OCI-M2 (cell line): ENCODE measurements around the gene TBC1D5.

Source experiments
- DNase-seq: peaks from one replicate; lab custom pipeline; 2025; ENCODE audit not compliant: unreplicated experiment; lab: John Stamatoyannopoulos, UW

TBC1D5 gene

DNA sequence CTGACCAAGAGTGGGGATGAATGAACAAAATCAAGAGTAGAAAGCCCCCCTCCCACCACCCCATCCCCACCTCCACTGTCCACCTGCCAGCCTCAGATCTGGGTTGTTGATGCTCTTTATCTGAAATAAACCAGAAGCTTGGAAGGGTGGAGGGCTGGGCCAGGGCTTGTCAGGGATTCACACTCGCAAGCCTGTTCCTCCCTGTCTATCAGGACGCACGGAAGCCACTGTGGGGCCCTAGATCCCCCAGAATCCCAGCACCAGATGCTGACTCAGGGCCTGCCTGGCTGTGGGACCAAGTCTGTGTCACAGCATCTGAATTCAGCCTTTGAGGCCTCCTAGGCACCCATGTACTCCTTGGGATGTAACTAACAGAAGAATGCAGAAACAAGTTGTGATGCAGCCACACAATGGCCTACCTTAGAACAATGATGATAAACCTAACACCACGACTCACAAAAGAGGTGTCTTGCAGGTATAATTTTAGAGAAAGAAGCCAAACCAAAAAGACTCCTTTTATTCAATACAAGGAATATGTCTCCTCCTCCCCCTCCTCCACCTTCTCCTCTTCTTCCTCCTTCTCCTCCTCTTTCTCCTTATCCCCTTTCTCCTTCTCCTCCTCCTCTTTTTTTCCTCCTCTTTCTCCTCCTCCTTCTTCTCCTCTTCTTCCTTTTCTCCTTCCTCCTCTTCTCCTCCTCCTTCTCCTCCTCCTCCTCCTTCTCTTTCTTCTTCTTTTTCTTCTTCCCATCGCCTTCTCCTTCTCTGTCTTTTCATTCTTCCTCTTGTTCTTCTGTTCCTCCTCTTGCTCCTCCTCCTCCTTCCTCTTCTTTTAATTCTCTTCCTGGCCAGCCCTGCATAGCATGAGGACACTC, 623.0 kb downstream of the TBC1D5 start:
- no peak for DNase-seq

DNA sequence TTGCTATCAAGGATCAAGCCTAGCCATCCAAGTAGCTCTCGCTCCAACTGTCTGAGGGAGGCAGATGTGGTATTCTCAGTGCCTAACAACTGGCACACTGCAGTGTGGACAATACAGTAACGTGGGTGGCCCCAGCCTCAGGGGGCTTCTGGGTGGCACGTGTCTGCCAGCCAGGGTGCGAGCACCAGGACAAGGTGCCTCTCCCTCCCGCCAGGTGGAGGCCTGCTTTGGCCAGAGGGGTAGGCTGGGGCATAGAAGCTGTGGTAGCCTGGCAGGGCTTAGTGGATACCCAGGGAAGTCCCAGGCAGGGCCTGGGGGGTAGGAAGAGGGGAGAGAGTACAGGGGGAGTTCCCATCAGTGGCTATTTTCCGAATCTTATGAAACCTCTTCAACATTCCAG, 623.7 kb downstream of the TBC1D5 start:
- DNase-seq: no peak

DNA sequence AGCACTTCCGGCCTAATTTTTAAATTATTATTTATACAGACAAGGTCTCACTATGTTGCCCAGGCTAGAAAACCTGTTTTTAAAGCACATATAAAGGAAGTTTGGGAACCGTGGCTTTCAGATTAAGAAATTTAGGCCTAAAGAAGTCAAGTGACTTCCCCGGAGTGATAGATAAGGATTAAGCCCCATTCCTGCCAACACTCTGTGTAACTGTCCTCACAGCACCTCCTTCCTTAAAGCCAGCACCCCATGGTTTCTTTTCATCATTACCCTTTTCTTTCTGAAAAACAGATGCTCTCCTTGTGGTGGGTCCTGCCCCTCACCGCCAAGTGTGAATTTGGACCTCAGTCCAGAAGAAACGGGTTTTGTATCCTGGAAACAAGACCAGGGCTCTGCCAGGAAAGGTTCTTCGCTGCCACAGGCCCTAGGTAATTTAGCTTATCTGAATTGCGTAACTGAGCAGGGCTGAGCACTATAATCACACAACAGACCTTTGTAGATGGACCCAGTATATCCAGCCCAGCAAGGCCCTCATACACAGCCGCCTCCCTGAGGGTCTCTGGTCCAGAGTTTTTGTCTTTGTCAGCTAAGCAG, 626.3 kb downstream of the TBC1D5 start:
- no peak for DNase-seq

DNA sequence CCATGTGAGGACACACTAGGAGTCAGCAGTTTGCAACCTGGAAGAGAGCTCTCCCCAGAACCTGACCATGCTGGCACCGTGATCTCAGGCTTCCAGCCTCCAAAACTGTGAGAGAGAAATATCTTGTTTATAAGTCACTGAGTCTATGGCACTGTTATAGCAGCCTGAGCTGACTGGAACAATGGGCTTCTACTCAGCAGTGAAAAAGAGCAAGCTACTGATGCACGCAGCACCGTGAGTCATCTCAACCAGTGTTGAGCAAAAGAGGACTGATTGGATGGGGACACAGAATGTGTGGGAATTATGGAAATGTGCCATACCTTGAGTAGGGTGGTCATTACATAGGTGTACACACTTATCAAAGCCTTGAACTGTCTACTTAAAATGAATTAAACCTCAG, 627.2 kb downstream of the TBC1D5 start:
- no peak for DNase-seq

DNA sequence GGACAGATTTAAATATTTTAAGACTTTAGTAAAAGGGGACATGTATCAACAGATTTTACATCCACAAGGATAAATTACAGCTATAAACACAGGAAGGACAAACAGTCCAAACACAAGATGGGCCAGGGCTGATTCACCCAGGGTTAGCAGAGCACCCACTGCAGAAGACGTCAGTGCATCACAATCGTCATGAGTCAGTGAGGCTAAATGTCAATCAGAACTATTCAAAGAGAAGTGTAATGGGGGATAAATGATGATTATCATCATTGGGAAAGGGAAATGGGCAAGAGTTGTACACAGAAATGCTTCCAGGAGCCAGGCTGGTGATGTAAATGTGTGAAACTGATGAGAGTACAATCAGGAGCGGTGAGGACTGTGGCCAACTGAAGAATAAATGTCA, 630.8 kb downstream of the TBC1D5 start:
- DNase-seq: no peak

DNA sequence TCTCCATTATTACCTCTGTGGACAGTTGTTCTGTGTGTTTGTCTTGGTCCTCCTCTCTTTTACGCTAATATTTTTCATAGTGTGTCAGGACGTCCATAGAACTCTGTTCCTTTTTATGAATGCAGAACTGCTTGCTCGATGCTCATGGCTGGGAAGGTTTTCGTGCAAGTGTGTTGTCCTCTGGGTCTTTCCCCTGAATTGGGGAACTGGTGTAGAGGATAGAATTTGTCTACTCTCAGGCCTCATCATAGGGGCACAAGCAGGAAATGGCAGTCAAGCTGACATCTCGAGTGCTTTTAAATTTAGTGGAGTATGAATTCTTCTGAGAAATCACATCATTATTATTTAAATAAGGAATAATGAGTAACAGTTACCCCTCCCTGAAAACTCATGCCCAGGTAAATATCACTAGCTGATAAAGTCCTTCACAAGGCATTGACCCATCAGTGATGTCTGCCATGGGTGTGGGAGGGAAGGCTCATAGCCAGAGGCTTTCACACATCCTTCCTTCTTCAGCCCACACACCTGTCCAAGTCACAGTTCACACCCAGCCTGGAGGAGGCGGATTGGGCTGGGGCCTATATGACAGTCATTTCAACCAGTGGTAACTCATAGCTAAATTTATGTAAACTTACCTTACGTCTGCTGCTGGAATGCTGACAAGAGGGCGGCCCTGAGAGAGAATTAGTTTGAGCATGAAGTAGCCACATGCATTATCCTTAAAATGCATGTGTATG, 631.6 kb downstream of the TBC1D5 start:
- DNase-seq: no peak
